Keratinocyte (primary cell): ENCODE measurements around the gene KCTD1. TPM values are rescaled to one million over a fixed set of nuclear protein-coding genes. Genes with fewer than 3 reads are reported as not detected.

Source experiments
- DNase-seq: peaks from one replicate; pipeline ENCODE4 v3.0.0-alpha.2; 2011; ENCODE audit warnings: low read depth, missing footprints, low spot score
- FAIRE-seq: peaks from 2 replicates; lab custom pipeline; 2011; peaks lifted over from hg19 to GRCh38; lab: Jason Lieb, UNC
- H2AFZ ChIP-seq: 2 replicates; pipeline ENCODE4 v1.6.0; 2012; ENCODE audit warnings: low read length, control low read depth, inconsistent platforms; ENCODE audit not compliant: control insufficient read depth
- H3K27ac ChIP-seq: 2 replicates; pipeline ENCODE4 v1.5.1; 2011; ENCODE audit warnings: low read length; ENCODE audit not compliant: control insufficient read depth, insufficient read depth
- H3K27me3 ChIP-seq: 3 replicates; pipeline ENCODE4 v1.6.0; 2011; ENCODE audit warnings: low read length; ENCODE audit not compliant: control insufficient read depth, insufficient read depth; ENCODE audit errors: extremely low read depth
- H3K36me3 ChIP-seq, 2 experiments: 2 replicates in 1 of 2; 3 replicates in 1 of 2; pipeline ENCODE4 v1.5.1; 2011; ENCODE audit warnings: low read length in 2 of 2, mild to moderate bottlenecking in 1 of 2; ENCODE audit not compliant: control insufficient read depth in 2 of 2, insufficient read depth in 2 of 2; ENCODE audit errors: extremely low read depth in 1 of 2
- H3K4me1 ChIP-seq: 3 replicates; pipeline ENCODE4 v1.5.1; 2011; ENCODE audit warnings: low read length; ENCODE audit not compliant: control insufficient read depth, insufficient read depth; ENCODE audit errors: extremely low read depth
- H3K4me2 ChIP-seq: 3 replicates; pipeline ENCODE4 v1.6.0; 2011; ENCODE audit warnings: low read depth, low read length; ENCODE audit not compliant: control insufficient read depth, insufficient read depth; ENCODE audit errors: extremely low read depth
- H3K4me3 ChIP-seq, 3 experiments: fragments of 200-600 bp in 1 of 3; sonication (generic) in 1 of 3; 2 replicates in 2 of 3; 3 replicates in 1 of 3; pipeline ENCODE4 v1.5.1; 2011 to 2016; ENCODE audit warnings: low read length in 3 of 3, mild to moderate bottlenecking in 3 of 3, control low read depth in 2 of 3, inconsistent platforms in 1 of 3, low read depth in 1 of 3, mixed read lengths in 1 of 3, mixed run types in 1 of 3, moderate library complexity in 1 of 3; ENCODE audit not compliant: control insufficient read depth in 2 of 3, insufficient read depth in 2 of 3; ENCODE audit errors: extremely low read depth in 1 of 3
- H3K79me2 ChIP-seq: 2 replicates; pipeline ENCODE4 v1.6.0; 2012; ENCODE audit warnings: low read length; ENCODE audit not compliant: control insufficient read depth, insufficient read depth
- H3K9ac ChIP-seq: 3 replicates; pipeline ENCODE4 v1.6.0; 2011; ENCODE audit warnings: low read length; ENCODE audit not compliant: control insufficient read depth, insufficient read depth; ENCODE audit errors: extremely low read depth
- H3K9me1 ChIP-seq: 3 replicates; pipeline ENCODE4 v1.6.0; 2011; ENCODE audit warnings: low read length; ENCODE audit not compliant: control insufficient read depth, insufficient read depth; ENCODE audit errors: extremely low read depth
- H3K9me3 ChIP-seq: 2 replicates; pipeline ENCODE4 v1.5.1; 2012; ENCODE audit warnings: low read depth, low read length; ENCODE audit not compliant: control insufficient read depth
- H4K20me1 ChIP-seq: 3 replicates; pipeline ENCODE4 v1.6.0; 2011; ENCODE audit warnings: low read length; ENCODE audit not compliant: control insufficient read depth, insufficient read depth; ENCODE audit errors: extremely low read depth
- EZH2 ChIP-seq: IDR thresholded peaks from one replicate; pipeline ENCODE4 v1.6.1; 2012; ENCODE audit warnings: inconsistent platforms, mild to moderate bottlenecking, low read length, moderate library complexity
- dilution Hi-C: fragments of 300-500 bp; cut with MboI; formaldehyde crosslinking; loops from one replicate; pipeline ENCODE4 v1.7.0; 2020; ENCODE audit warnings: low sequenced_read_pairs; ENCODE audit not compliant: extremely low pct_ligation_motif_present
- polyA plus RNA-seq, 5 experiments: library from polyadenylated mRNA; depleted of rRNA in 3 of 5; stranded (reverse) in 3 of 5; stranded (forward) in 1 of 5; unstranded in 1 of 5; fragments of >200 nt; gene quantifications; 1 replicate in 1 of 5; 2 replicates in 3 of 5; 3 replicates in 1 of 5; pipeline versions ENCODE4 v1.2.1 to v1.2.3, GENCODE V29; 2011 to 2012; ENCODE audit warnings: missing spikeins in 2 of 5, low read depth in 1 of 5, low replicate concordance in 1 of 5
- TF ChIP-seq, protein P1 (sequence below), 3 experiments: IDR thresholded peaks in 1 of 3; conservative IDR thresholded peaks in 1 of 3; optimal IDR thresholded peaks in 1 of 3; 2 replicates in 2 of 3; 3 replicates in 1 of 3; pipeline versions ENCODE3 to v1.5.1; 2011; ENCODE audit warnings: low read length in 3 of 3, mild to moderate bottlenecking in 3 of 3, moderate library complexity in 2 of 3, control low read depth in 1 of 3, inconsistent platforms in 1 of 3; ENCODE audit not compliant: insufficient read depth in 2 of 3; ENCODE audit errors: extremely low read depth in 1 of 3

KCTD1 gene
- polyA plus RNA-seq, 1 donor (not counting 4 experiments of a cell fraction or from before 2014, with no cell fraction given): 32.1 TPM

DNA sequence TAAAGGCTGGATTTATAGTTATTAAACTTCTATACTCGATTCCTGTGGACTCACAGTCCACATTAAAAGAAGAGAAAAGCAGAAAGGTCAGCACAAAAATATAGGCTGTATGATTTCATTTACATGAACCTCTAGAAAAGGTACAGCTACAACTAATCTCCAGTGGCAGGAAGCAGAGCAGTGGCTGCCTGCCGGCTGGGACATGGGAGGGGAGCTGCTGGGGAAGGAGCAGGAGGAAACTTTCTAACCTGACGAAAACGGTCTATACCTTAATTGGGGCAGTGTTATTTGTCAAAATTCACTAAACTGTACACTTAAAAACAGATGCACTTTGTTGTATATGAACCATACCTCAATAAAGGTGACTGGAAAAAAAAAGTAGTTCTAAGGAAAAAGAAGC lies 26.7 kb downstream of the KCTD1 start:
- Histone ChIP-seq H3K9ac (no peak overlapping the region), H3K4me1 (no peaks in the 10 kb centered on the region), H3K4me2 (no peak overlapping the region), H3K79me2 (peaks cover 42% of the 10 kb centered on the region), H3K27ac (no peak overlapping the region), H3K9me1 (no peaks in the 10 kb centered on the region), H2AFZ (no peak overlapping the region), H3K36me3 (peaks cover 0 to 3% of the 10 kb centered on the region in 2 experiments), H3K9me3 (no peaks in the 10 kb centered on the region), H3K4me3 (no peak overlapping the region), H4K20me1 (no peaks in the 10 kb centered on the region), H3K27me3 (no peaks in the 10 kb centered on the region)
- TF ChIP-seq, protein P1, sequence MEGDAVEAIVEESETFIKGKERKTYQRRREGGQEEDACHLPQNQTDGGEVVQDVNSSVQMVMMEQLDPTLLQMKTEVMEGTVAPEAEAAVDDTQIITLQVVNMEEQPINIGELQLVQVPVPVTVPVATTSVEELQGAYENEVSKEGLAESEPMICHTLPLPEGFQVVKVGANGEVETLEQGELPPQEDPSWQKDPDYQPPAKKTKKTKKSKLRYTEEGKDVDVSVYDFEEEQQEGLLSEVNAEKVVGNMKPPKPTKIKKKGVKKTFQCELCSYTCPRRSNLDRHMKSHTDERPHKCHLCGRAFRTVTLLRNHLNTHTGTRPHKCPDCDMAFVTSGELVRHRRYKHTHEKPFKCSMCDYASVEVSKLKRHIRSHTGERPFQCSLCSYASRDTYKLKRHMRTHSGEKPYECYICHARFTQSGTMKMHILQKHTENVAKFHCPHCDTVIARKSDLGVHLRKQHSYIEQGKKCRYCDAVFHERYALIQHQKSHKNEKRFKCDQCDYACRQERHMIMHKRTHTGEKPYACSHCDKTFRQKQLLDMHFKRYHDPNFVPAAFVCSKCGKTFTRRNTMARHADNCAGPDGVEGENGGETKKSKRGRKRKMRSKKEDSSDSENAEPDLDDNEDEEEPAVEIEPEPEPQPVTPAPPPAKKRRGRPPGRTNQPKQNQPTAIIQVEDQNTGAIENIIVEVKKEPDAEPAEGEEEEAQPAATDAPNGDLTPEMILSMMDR (optimal IDR thresholded peaks at IDR 0.05 in 1 of 3, IDR thresholded peaks at IDR 0.05 in 1 of 3, conservative IDR thresholded peaks at IDR 0.05 in 1 of 3; ENCODE audit: extremely low read depth in 1 of 3, insufficient read depth in 2 of 3, low read length in 3 of 3): no peak
- no peak for TF ChIP-seq EZH2
- no peak for FAIRE-seq
- dilution Hi-C loops: no loop called here
- no peak for DNase-seq

GRCh38 chr18:26520974-26521373 lies 27.4 kb downstream of the KCTD1 start:
- H3K4me1 ChIP-seq: no peaks in the 10 kb centered on the region
- TF ChIP-seq EZH2: no peak
- TF ChIP-seq, protein P1 (optimal IDR thresholded peaks at IDR 0.05 in 1 of 3, IDR thresholded peaks at IDR 0.05 in 1 of 3, conservative IDR thresholded peaks at IDR 0.05 in 1 of 3; ENCODE audit: extremely low read depth in 1 of 3, insufficient read depth in 2 of 3, low read length in 3 of 3): no peak
- H3K9ac ChIP-seq: no peak overlapping the region
- H4K20me1 ChIP-seq: no peaks in the 10 kb centered on the region
- no peak overlapping the region for H2AFZ ChIP-seq
- no peak overlapping the region for H3K4me3 ChIP-seq
- H3K9me1 ChIP-seq: no peaks in the 10 kb centered on the region
- no peak overlapping the region for H3K27ac ChIP-seq
- dilution Hi-C loops: no loop called here
- H3K79me2 ChIP-seq: peaks cover 46% of the 10 kb centered on the region
- H3K27me3 ChIP-seq: no peaks in the 10 kb centered on the region
- FAIRE-seq: no peak
- H3K36me3 ChIP-seq: peaks cover 0 to 3% of the 10 kb centered on the region in 2 experiments
- no peaks in the 10 kb centered on the region for H3K9me3 ChIP-seq
- no peak overlapping the region for H3K4me2 ChIP-seq
- no peak for DNase-seq
